A549 (cell line): ENCODE data around the gene SPACA6.

ENCODE experiments used
- CEBPB ChIP-seq, 2 experiments: fragments of >200 bp in 1 of 2; sonication (Bioruptor Twin) in 1 of 2; formaldehyde crosslinking in 1 of 2; IDR thresholded peaks; 2 replicates each; pipeline ENCODE4 v1.6.1; 2012 to 2016
- CTCF ChIP-seq: fragments of >200 bp; sonication (Bioruptor Twin); formaldehyde crosslinking; IDR thresholded peaks from 3 replicates; pipeline ENCODE4 v1.5.1; 2016
- HDAC2 ChIP-seq: fragments of 200-600 bp; sonication (generic); IDR thresholded peaks from 2 replicates; pipeline ENCODE4 v1.6.1; 2016
- SREBF2 ChIP-seq: fragments of 450-650 bp; IDR thresholded peaks from 2 replicates; pipeline ENCODE4 v1.6.1; 2014; ENCODE audit warnings: mild to moderate bottlenecking, moderate library complexity

GRCh38 chr19:51746731-51747130 lies 53.6 kb downstream of the SPACA6 start:
- TF ChIP-seq CTCF (no peak), SREBF2 (no peak), CEBPB (IDR thresholded peaks at IDR 0.05) (no peak), HDAC2 (no peak)
